Measurements from ENCODE around the gene CRP. TPM values are rescaled to one million over a fixed set of nuclear protein-coding genes. Genes with fewer than 3 reads are reported as not detected.

The CRP gene
- total RNA-seq, 1 experiment from 2014 or later, result 0.68 TPM

DNA sequence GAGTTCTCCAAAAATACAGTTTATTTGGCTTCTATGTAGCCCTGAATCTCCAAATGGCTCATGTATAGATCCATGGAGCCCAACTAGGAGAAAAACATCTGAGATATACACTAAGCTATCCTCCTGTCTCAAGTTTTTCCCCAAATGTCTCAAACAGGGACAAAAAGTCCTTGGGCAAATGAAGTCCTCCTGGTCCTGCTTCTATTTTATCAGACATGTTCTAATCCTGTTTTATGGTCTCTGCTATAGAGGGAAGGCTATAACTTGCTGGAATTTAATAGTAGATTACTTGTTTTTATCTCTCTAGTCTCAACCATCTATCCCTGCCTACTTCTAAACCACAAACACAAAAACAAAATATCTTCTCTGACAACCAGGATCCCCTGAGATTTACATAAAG is 26.9 kb downstream of the CRP start:
- TF ChIP-seq, protein P1, sequence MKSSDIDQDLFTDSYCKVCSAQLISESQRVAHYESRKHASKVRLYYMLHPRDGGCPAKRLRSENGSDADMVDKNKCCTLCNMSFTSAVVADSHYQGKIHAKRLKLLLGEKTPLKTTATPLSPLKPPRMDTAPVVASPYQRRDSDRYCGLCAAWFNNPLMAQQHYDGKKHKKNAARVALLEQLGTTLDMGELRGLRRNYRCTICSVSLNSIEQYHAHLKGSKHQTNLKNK (CRISPR knock-in tag; IDR thresholded peaks at IDR 0.05), result no peak
- TF ChIP-seq PRRX2 (CRISPR knock-in tag; IDR thresholded peaks at IDR 0.05) (no peak), JUN (CRISPR knock-in tag; IDR thresholded peaks at IDR 0.05) (no peak), TEAD4 (CRISPR knock-in tag; IDR thresholded peaks at IDR 0.05) (no peak), SP1 (CRISPR knock-in tag; conservative IDR thresholded peaks at IDR 0.05) (no peak), HMGA2 (CRISPR knock-in tag; IDR thresholded peaks at IDR 0.05) (no peak), GABPB1 (CRISPR knock-in tag; IDR thresholded peaks at IDR 0.05) (no peak), ZNF671 (CRISPR knock-in tag; IDR thresholded peaks at IDR 0.05) (no peak)
- TF ChIP-seq, protein P2, sequence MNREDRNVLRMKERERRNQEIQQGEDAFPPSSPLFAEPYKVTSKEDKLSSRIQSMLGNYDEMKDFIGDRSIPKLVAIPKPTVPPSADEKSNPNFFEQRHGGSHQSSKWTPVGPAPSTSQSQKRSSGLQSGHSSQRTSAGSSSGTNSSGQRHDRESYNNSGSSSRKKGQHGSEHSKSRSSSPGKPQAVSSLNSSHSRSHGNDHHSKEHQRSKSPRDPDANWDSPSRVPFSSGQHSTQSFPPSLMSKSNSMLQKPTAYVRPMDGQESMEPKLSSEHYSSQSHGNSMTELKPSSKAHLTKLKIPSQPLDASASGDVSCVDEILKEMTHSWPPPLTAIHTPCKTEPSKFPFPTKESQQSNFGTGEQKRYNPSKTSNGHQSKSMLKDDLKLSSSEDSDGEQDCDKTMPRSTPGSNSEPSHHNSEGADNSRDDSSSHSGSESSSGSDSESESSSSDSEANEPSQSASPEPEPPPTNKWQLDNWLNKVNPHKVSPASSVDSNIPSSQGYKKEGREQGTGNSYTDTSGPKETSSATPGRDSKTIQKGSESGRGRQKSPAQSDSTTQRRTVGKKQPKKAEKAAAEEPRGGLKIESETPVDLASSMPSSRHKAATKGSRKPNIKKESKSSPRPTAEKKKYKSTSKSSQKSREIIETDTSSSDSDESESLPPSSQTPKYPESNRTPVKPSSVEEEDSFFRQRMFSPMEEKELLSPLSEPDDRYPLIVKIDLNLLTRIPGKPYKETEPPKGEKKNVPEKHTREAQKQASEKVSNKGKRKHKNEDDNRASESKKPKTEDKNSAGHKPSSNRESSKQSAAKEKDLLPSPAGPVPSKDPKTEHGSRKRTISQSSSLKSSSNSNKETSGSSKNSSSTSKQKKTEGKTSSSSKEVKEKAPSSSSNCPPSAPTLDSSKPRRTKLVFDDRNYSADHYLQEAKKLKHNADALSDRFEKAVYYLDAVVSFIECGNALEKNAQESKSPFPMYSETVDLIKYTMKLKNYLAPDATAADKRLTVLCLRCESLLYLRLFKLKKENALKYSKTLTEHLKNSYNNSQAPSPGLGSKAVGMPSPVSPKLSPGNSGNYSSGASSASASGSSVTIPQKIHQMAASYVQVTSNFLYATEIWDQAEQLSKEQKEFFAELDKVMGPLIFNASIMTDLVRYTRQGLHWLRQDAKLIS (CRISPR knock-in tag; IDR thresholded peaks at IDR 0.05; ENCODE audit: borderline replicate concordance), result no peak
- TF ChIP-seq, protein P3, sequence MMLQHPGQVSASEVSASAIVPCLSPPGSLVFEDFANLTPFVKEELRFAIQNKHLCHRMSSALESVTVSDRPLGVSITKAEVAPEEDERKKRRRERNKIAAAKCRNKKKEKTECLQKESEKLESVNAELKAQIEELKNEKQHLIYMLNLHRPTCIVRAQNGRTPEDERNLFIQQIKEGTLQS (CRISPR knock-in tag; conservative IDR thresholded peaks at IDR 0.05), result no peak
- TF ChIP-seq, protein P4, sequence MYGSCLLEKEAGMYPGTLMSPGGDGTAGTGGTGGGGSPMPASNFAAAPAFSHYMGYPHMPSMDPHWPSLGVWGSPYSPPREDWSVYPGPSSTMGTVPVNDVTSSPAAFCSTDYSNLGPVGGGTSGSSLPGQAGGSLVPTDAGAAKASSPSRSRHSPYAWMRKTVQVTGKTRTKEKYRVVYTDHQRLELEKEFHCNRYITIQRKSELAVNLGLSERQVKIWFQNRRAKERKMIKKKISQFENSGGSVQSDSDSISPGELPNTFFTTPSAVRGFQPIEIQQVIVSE (CRISPR knock-in tag; IDR thresholded peaks at IDR 0.05; ENCODE audit: borderline replicate concordance), result no peak
- DNase-seq (ENCODE audit: low spot score), result no peak
- no peak for ATAC-seq
- Mint-ChIP-seq H3K4me1 (no peaks in the 10 kb centered on the region), H3K9me3 (peaks cover 4% of the 10 kb centered on the region; the same call in 1 of the 2 replicates), H3K36me3 (no peaks in the 10 kb centered on the region), H3K4me3 (no peak overlapping the region), H3K27me3 (ENCODE audit: low read depth) (no peaks in the 10 kb centered on the region; the same call in none of the 2 replicates), H3K27ac (no peak overlapping the region)
- ChIA-PET CTCF (interaction anchor here (2.1 kb wide), 1 partner anchor 13 kb away, joined by 6 read pairs; no protein-coding TSS in a partner anchor), POLR2A (no interaction called here)

DNA sequence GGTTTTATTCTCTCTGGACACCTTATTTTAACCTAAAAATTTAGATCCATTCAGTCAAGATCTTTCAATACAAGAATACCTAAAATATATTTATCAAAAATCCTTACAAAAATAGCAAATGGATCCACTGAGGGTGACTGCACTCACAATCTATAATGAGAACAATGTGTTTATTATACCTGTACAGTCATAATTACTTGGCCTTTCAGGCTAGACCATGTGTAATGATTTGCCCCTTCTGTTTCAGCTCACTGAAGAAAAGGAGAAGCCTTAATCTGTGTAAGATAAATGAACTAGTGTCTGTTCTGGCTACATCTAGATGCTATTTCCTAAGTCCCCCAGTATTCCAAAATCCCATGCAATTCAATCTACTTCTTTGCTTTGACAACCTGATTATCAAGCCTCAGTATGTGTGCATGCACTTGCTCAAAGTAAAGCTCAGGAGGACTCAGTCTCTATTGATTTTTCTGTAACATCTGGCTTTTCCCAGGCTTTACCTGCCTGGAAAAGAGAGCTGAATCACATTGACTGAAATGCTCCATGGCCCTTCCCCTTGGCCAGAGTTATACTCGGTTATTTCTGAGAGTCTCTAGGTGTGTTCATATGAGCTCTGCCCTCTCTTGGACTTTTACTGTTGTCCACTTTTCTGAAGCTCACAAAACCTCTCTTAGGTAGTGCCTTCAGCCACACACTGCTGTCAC is 27.6 kb downstream of the CRP start:
- ATAC-seq (no peak), DNase-seq (ENCODE audit: low spot score) (no peak)
- POLR2A ChIA-PET, result no interaction called here
- TF ChIP-seq, protein P2 (CRISPR knock-in tag; IDR thresholded peaks at IDR 0.05; ENCODE audit: borderline replicate concordance), result no peak
- TF ChIP-seq IRF2 (CRISPR knock-in tag; IDR thresholded peaks at IDR 0.05; ENCODE audit: borderline replicate concordance, low read depth) (no peak), ZBTB21 (CRISPR knock-in tag; IDR thresholded peaks at IDR 0.05; ENCODE audit: borderline replicate concordance) (no peak), PRRX2 (CRISPR knock-in tag; IDR thresholded peaks at IDR 0.05) (no peak), ZNF396 (CRISPR knock-in tag; IDR thresholded peaks at IDR 0.05; ENCODE audit: borderline replicate concordance) (no peak), ZNF263 (CRISPR knock-in tag; IDR thresholded peaks at IDR 0.05; ENCODE audit: low read depth) (no peak), OVOL2 (CRISPR knock-in tag; IDR thresholded peaks at IDR 0.05; ENCODE audit: borderline replicate concordance) (no peak)
- TF ChIP-seq, protein P5, sequence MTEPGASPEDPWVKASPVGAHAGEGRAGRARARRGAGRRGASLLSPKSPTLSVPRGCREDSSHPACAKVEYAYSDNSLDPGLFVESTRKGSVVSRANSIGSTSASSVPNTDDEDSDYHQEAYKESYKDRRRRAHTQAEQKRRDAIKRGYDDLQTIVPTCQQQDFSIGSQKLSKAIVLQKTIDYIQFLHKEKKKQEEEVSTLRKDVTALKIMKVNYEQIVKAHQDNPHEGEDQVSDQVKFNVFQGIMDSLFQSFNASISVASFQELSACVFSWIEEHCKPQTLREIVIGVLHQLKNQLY (CRISPR knock-in tag; IDR thresholded peaks at IDR 0.05), result no peak
- Mint-ChIP-seq H3K4me3 (no peak overlapping the region), H3K27ac (no peak overlapping the region), H3K9me3 (peaks cover 7% of the 10 kb centered on the region), H3K27me3 (ENCODE audit: low read depth) (no peaks in the 10 kb centered on the region; the same call in 1 of the 2 replicates), H3K36me3 (no peaks in the 10 kb centered on the region), H3K4me1 (no peaks in the 10 kb centered on the region)
- CTCF ChIA-PET, result interaction anchor here (2.1 kb wide), 1 partner anchor 14 kb away, joined by 6 read pairs; no protein-coding TSS in a partner anchor
